ENCODE data around the gene CENPA. TPM values are rescaled to one million over a fixed set of nuclear protein-coding genes. Genes with fewer than 3 reads are reported as not detected.
A peak's percentile ranks its signal among the peaks of the same experiment; 100 is the strongest.

CENPA gene
- total RNA-seq, 1 experiment from 2014 or later: 26.9 TPM

GRCh38 chr2:26840937-26841610, 55.2 kb downstream of the CENPA start:
- DNase-seq (ENCODE audit: low spot score): peak; percentile 12

- no peak for DNase-seq (ENCODE audit: low spot score)
These were observed 57.2 kb downstream of the CENPA start for GRCh38 chr2:26843041-26843440.

Other genes starting within 250 kb of the CENPA start
- gene CIB4, start 144.7 kb upstream of the CENPA start, total RNA-seq (2014; rRNA removed; shearing (Covaris generic)): not detected in 2 replicates
- gene KCNK3, start 93.3 kb upstream of the CENPA start, total RNA-seq (2014; rRNA removed; shearing (Covaris generic)): not detected in 2 replicates
- gene SLC35F6, start 21.8 kb upstream of the CENPA start, total RNA-seq (2014; rRNA removed; shearing (Covaris generic)): 24.3 and 27.5 TPM in 2 replicates
- not detected in 2 replicates for gene DPYSL5, start 62.1 kb downstream of the CENPA start, total RNA-seq (2014; rRNA removed; shearing (Covaris generic))
- gene MAPRE3, start 184.6 kb downstream of the CENPA start, total RNA-seq (2014; rRNA removed; shearing (Covaris generic)): 6.9 and 7.4 TPM in 2 replicates
- gene TMEM214, start 246.9 kb downstream of the CENPA start, total RNA-seq (2014; rRNA removed; shearing (Covaris generic)): 35.6 and 42.0 TPM in 2 replicates